ENCODE data around the gene LPP.

- no peak for TF ChIP-seq GATA2 (IDR thresholded peaks at IDR 0.05; ENCODE audit: low read depth, low read length)
- TF ChIP-seq GATA3 (IDR thresholded peaks at IDR 0.05; ENCODE audit: low read depth, low read length): no peak
Observed at GRCh38 chr3:188389711-188390342, 235.9 kb downstream of the LPP start.

Data from SH-SY5Y (cell line).